NCI-H146 (cell line): ENCODE data around the gene CCS.
"Not testable (repeated sequence)": the region's sequence is repeated elsewhere in the genome, so short reads cannot be mapped to it uniquely, and the experiment has no call there.

ENCODE experiments used
- DNase-seq: peaks from one replicate; lab custom pipeline; 2025; lab: John Stamatoyannopoulos, UW

The CCS gene

GRCh38 chr11:66591175-66591574 lies 1.8 kb upstream of the CCS start:
- DNase-seq, result no peak

DNA sequence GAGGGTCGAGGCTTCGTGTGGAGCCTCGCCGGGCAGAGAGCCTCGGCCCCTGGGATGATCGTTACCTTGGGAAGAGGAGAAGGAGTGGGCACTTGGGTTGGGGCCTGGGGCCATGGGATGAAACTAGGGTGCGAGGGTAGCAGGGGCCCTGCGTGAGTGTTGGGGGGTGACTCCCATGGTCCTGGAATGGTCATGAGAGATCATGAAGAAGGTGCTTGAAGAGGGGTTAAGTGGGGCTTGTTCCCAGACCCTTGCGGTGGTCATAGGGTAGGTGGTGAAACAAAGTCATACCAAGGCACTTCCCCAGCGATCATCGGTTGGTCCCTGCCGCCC lies 284 bp downstream of the CCS start:
- no peak for DNase-seq

DNA sequence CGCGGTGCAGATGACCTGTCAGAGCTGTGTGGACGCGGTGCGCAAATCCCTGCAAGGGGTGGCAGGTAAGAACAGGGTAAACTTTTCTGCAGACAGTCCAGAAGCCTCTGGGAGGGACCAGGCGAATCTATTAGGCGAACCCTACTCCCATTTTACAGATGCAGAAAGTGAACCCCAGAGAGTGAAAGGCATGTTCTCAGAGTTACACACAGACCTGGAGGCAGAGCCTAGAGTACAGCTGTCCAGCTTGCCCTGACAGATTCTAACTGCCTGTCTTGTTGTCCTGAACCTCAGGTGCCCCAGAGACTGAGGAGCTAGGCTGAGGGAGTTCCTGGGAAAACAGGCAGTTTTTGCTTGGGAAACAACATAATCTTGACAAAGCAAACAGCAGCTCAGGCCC lies 665 bp downstream of the CCS start:
- DNase-seq, result no peak

DNA sequence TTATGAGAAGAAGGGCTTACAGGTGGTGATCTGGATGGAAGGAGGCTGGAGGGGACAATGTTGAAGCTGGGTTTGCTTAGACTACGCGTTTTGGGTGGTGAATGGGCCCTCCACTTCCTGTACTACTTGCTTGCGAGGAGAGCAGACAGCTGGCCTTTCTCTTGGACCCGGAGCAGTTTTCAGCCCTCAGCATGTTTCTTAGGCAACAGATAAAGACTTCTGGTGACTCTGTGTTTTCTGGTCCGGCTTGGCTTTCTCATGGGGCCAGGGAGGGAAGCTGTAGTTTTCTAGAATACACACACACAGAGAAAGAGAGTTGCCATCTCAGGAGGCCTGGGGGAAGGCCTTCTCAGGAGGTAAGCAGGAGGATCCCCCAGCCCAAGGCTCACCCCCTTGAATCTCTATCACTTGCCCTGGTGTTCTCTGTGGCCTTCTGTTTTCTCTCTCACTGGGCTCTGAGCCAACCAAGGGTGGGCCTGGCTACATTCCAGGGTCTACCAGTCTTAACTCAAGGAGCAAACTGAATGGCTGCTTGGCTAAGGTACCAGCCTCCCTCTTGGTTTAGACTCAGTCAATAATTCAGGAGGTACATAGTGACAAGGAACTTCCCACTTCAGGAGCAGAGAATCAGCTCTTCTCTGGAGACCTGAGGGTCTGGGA lies 2.4 kb downstream of the CCS start:
- DNase-seq, result no peak

DNA sequence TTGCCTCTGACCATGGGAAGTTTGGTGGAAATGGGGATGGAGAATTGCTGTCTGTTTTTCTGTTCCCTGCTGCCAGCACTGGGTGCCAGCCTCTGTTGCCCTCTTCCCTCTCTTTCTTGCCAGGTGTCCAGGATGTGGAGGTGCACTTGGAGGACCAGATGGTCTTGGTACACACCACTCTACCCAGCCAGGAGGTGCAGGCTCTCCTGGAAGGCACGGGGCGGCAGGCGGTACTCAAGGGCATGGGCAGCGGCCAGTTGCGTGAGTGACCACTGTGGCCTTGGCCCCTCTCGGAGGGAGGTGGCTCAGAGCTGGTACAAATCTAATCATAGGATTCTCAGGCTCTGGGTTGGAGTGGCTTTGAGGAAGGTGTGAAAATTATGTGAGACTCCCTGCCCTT lies 6.0 kb downstream of the CCS start:
- no peak for DNase-seq

DNA sequence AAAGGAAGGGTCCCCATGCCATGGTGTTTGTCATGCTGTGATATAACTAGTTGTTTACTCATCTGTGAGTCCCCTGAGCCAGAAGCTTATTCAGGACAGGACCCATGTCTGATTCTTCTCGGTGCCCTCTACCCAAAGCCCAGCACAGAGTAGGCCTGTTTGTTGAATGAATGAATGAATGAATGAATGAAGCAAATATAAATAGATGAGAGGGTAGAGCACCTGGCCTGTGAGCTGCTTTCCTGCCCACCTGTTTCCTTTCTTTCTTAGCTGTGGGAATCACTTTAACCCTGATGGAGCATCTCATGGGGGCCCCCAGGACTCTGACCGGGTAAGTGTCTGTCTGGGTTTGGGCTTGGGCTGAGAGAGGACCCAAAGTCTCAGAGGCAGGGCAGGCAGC lies 7.2 kb downstream of the CCS start:
- DNase-seq, result no peak

- DNase-seq, result no peak
Observed at GRCh38 chr11:66600631-66601233, 7.7 kb downstream of the CCS start.

DNA sequence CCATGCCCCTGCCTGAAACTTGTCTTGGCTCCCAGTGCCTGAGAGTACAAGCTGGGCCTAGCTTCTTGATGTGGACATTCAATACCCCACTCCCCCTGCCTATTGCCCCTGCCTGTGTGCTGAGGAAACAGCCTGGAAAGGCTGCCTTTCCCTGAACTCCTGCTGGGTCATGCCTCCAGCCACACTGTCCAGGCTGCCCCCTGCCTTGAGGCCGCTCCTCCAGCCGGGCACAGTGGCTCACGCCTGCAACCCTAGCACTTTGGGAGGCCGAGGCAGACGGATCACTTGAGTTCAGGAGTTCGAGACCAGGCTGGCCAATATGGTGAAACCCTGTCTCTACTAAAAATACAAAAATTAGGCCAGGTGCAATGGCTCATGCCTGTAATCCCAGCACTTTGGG lies 10.1 kb downstream of the CCS start:
- no peak for DNase-seq

DNA sequence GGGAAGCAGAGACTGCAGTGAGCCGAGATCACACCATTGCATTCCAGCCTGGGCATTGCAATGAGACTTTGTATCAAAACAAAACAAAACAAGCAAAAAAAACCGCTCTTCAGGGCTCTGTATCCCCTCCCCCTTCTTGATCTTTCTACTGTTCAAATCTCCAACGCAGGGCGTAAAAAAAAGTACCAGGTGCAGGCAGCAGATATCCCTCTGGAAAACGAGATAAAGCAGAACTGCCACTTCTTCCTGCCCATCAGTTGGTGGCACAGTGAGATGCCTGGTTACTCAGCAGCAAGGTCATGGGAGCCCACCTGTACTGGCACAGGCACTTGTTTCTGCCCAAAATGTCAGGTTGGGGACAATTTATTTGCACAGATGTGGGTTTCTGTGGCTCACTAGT lies 11.2 kb downstream of the CCS start:
- no peak for DNase-seq

DNA sequence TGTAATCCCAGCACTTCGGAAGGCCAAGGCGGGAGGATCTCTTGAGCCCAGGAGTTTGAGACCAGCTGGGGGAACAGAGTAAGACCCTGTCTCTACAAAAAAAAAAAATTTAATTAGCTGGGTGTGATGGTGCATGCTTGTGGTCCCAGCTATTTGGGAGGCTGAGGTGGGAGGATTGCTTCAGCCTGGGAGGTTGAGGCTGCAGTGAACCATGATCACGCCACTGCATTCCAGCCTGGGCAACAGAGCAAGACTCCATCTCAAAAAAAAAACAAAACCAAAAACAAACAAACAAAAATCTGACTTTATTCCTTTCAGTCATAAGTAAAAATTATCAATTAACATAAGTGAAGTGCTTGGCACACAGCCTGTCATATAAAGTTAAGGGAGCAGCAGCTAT lies 13.6 kb downstream of the CCS start:
- DNase-seq, result not testable (repeated sequence)

DNA sequence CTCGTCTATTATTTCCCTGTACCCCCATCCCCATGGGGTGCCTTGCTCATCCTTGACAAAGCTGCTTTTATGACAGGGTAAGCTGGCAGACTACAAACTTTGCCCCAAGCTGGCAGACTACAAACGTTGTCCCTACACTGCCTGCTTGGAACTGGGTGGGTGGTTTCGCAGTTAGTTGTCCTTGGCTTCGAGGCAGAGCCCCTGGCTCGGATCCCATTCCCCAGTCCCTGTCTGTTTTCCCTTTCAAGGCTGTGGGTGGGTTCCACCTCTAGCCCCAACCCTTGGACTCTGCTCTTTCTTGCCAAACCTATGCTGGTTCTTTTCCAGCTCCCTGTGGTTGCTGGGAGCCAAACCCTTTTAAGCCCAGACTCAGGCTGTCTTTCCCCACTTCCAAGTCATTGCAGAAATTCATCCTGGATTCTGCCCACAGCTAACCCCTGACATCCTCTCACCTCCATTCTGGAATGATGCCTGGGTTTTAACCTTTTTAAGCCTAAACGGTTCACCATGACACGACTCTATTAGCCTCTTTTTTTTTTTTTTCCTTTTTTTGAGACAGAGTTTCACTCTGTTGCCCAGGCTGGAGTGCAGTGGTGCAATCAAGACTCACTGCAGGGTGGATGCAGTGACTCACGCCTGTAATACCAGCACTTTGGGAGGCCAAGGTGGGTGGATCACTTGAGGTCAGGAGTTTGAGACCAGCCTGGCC lies 14.3 kb downstream of the CCS start:
- no peak for DNase-seq

DNA sequence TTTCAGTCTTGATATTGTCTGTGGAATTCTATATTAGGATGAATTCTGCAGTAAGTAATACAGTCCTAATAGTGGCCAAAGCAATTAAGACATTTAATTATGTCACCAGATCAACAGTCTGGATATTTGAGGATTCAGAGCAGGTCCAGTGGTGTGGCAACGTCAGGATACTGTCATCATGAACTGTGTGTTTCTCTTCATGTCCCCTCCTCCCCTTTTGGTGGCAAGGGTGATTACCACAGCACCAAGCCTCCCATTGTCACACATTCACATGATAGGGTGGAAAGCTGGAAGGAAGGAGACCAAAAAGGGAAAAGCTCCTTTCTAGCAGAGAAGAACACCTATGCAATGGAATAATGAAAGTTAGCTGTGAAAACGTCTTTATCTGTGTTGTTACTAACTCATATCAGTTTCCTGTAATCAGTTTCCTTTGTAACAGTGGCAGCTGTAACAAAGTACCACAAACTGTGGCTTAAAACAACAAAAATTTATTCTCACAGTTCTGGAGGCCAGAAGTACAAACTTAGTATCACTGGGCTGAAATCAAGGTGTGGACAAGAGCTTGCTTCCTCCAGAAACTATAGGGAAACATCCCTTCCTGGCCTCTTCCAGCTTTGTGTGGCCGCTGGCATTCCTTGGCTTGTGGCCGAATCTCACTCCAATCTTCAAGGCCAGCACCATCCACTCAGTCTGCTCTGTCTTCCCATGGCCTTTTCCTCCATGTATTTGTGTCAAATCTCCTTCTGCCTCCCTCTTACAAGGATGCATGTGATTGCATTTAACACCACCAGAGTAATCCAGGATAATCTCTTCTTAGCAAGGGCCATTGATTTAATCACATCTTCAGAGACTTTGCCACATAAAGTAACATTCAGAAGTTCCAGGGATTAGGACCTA lies 17.0 kb downstream of the CCS start:
- no peak for DNase-seq

- DNase-seq, result no peak
Observed at GRCh38 chr11:66612458-66612857, 19.5 kb downstream of the CCS start.

- no peak for DNase-seq
Observed at GRCh38 chr11:66614073-66614472, 21.1 kb downstream of the CCS start.

DNA sequence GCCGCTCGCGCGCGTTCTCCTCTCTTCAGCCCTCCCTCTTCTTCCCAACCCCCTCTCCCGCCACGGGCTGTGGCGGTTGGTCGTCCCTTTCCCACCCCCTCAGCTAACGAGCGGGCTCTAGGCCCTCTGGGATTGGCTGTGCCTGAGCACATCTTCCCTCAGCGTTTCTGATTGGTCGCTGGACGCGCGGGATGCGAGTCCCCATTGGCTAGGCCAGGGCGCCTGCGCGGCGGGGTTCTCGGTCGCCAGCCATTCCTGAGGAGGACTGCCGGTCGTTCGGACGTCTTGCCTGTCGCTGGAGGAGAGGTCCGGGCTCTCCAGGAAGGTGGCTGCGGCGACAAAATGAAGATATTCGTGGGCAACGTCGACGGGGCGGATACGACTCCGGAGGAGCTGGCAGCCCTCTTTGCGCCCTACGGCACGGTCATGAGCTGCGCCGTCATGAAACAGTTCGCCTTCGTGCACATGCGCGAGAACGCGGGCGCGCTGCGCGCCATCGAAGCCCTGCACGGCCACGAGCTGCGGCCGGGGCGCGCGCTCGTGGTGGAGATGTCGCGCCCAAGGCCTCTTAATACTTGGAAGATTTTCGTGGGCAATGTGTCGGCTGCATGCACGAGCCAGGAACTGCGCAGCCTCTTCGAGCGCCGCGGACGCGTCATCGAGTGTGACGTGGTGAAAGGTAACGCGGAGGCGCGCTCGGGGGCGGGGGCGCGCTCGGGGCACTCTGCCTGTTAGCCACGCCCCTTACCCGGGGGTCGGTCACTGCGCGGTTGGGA lies 23.6 kb downstream of the CCS start, which contains the start of gene RBM14:
TSS of gene RBM14 (plus strand) at position 252 of the 776 bp plus-strand sequence. CDS start at position 343, 91 bp downstream.
- peak; percentile 99 for DNase-seq

GRCh38 chr11:66617155-66617834 lies 24.3 kb downstream of the CCS start:
- peak; percentile 77 for DNase-seq

DNA sequence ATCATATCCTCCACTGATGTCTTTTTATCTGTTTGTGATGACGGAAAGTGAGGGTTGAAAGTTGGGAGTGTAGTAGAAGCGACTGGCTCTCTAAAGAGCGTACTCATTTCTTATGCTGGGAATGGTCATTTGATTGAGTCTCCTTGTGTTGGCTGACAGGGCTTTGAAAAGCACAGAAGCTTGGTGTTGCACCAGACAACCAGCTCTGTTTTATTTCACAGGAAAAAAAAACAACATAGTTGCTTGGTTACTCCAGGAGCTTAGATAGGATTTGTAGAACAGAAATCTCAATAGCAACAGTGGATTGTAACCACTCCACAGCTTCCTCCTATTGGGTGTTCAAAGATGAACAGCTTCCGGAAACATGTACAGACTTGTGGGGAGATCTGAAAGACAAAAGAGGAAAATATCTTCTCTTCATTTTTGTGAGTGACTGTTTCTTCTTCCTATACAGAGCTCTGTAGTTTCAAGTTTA lies 26.1 kb downstream of the CCS start:
- no peak for DNase-seq

DNA sequence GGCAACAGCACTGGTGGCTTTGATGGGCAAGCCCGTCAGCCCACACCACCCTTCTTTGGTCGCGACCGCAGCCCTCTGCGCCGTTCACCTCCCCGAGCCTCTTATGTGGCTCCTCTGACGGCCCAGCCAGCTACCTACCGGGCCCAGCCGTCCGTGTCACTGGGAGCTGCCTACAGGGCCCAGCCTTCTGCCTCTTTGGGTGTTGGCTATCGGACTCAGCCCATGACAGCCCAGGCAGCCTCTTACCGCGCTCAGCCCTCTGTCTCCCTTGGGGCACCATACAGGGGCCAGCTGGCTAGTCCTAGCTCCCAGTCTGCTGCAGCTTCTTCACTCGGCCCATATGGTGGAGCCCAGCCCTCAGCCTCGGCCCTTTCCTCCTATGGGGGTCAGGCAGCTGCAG lies 31.5 kb downstream of the CCS start:
- no peak for DNase-seq

DNA sequence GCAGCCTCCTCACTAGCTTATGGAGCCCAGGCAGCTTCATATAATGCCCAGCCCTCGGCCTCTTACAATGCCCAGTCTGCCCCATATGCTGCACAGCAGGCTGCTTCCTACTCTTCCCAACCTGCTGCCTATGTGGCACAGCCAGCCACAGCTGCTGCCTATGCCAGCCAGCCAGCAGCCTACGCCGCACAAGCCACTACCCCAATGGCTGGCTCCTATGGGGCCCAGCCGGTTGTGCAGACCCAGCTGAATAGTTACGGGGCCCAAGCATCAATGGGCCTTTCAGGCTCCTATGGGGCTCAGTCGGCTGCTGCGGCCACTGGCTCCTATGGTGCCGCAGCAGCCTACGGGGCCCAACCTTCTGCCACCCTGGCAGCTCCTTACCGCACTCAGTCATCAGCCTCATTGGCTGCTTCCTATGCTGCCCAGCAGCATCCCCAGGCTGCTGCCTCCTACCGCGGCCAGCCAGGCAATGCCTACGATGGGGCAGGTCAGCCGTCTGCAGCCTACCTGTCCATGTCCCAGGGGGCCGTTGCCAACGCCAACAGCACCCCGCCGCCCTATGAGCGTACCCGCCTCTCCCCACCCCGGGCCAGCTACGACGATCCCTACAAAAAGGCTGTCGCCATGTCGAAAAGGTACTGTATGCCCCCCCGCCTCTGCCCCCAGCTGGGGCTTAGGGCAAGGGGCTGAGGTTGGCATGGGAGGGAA lies 32.2 kb downstream of the CCS start:
- no peak for DNase-seq

DNA sequence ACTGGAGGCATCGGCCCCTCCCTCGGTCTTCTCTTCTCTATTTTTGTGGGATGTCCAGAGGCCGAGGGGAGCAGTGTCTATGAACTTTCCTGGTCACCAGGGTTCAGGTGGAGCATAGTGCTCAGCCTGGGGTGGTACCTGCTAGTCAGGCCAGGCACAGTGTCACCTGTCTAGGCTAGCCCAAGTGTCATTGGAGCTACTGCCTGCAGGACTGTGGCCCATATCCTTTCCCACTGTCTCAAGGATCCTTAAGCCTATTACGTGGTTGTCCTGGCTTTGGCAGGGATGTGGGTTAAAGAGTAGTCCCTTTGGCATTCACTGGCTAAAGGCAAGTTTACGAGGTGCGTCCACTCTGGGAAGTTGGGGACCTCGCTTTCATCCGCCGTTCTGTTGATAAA lies 32.8 kb downstream of the CCS start:
- no peak for DNase-seq
